DOHH2 (cell line): ENCODE results near the gene DHRS1.

ENCODE experiments used
- H3F3A ChIP-seq: fragments of 200-600 bp; sonication (generic), shearing (Covaris generic); 2 replicates; pipeline ENCODE4 v1.6.0; 2016; ENCODE audit warnings: antibody characterized with exemption, mild to moderate bottlenecking; ENCODE audit not compliant: control insufficient read depth, insufficient read depth
- H3K27ac ChIP-seq: fragments of 200-600 bp; sonication (generic); 2 replicates; pipeline ENCODE4 v1.5.1; 2014; ENCODE audit warnings: low read depth, mild to moderate bottlenecking, low read length, moderate library complexity
- H3K27me3 ChIP-seq: fragments of 200-600 bp; sonication (generic); 2 replicates; pipeline ENCODE4 v1.6.1; 2014; ENCODE audit warnings: mild to moderate bottlenecking, low read length, mixed read lengths; ENCODE audit not compliant: control insufficient read depth
- H3K36me3 ChIP-seq: fragments of 200-600 bp; sonication (generic); 2 replicates; pipeline ENCODE4 v1.6.1; 2014; ENCODE audit warnings: mild to moderate bottlenecking, low read length, moderate library complexity, mixed read lengths; ENCODE audit not compliant: control insufficient read depth
- H3K4me1 ChIP-seq: fragments of 200-600 bp; sonication (generic); 2 replicates; pipeline ENCODE4 v1.6.1; 2014; ENCODE audit warnings: mild to moderate bottlenecking, low read length, mixed read lengths; ENCODE audit not compliant: control insufficient read depth
- H3K4me2 ChIP-seq: fragments of 200-600 bp; sonication (generic); 2 replicates; pipeline ENCODE4 v1.6.0; 2014; ENCODE audit warnings: mild to moderate bottlenecking, low read length, moderate library complexity
- H3K4me3 ChIP-seq: fragments of 200-600 bp; sonication (generic); 2 replicates; pipeline ENCODE4 v1.5.1; 2014; ENCODE audit warnings: mild to moderate bottlenecking, low read length, mixed read lengths
- H3K79me2 ChIP-seq: fragments of 200-600 bp; sonication (generic); 2 replicates; pipeline ENCODE4 v1.6.1; 2014; ENCODE audit warnings: mild to moderate bottlenecking, low read length, mixed read lengths; ENCODE audit not compliant: control insufficient read depth
- H3K9me2 ChIP-seq: fragments of 200-600 bp; sonication (generic); replicated peaks from 2 replicates; pipeline ENCODE4 v1.6.1; 2014; ENCODE audit warnings: mild to moderate bottlenecking, low read length, mixed read lengths; ENCODE audit not compliant: control insufficient read depth
- H3K9me3 ChIP-seq: fragments of 200-600 bp; sonication (generic); 2 replicates; pipeline ENCODE4 v1.6.1; 2014; ENCODE audit warnings: antibody characterized with exemption, low read length, mixed read lengths; ENCODE audit not compliant: control insufficient read depth, insufficient read depth
- H4K20me1 ChIP-seq: fragments of 200-600 bp; sonication (generic); 2 replicates; pipeline ENCODE4 v1.6.0; 2014; ENCODE audit warnings: low read depth, mild to moderate bottlenecking, antibody characterized with exemption, low read length, moderate library complexity; ENCODE audit not compliant: control insufficient read depth, insufficient read depth
- CTCF ChIP-seq: fragments of 200-600 bp; sonication (generic); IDR thresholded peaks from one replicate; pipeline ENCODE4 v1.5.1; 2014; ENCODE audit warnings: antibody characterized with exemption, mild to moderate bottlenecking, low read depth, low read length; ENCODE audit not compliant: poor library complexity, severe bottlenecking
- EZH2phosphoT487 ChIP-seq: fragments of 200-600 bp; sonication (generic); IDR thresholded peaks from 2 replicates; pipeline ENCODE4 v1.6.1; 2017; ENCODE audit warnings: borderline replicate concordance, mild to moderate bottlenecking, antibody characterized with exemption, low read length, moderate library complexity, mixed read lengths

The DHRS1 gene

GRCh38 chr14:24271134-24271833, 28.3 kb downstream of the DHRS1 start, which contains the start of gene RABGGTA:
Gene RABGGTA (minus strand): TSS chr14:24271597. CDS start chr14:24271115, 482 bp downstream.
- Histone ChIP-seq H3K4me3 (peak within 1 kb of the TSS; percentile 85), H3K4me1 (peaks cover 40% of the 10 kb centered on the region), H3K9me2 (no peaks in the 10 kb centered on the region), H4K20me1 (no peaks in the 10 kb centered on the region), H3K36me3 (no peaks in the 10 kb centered on the region), H3K27me3 (no peaks in the 10 kb centered on the region), H3K4me2 (peak within 1 kb of the TSS; percentile 86), H3K79me2 (peaks cover 4% of the 10 kb centered on the region), H3K27ac (peak within 1 kb of the TSS; percentile 63), H3F3A (peaks cover 2% of the 10 kb centered on the region; the same call in 1 of the 2 replicates), H3K9me3 (no peaks in the 10 kb centered on the region)
- peak; percentile 82 for TF ChIP-seq CTCF
- TF ChIP-seq EZH2phosphoT487: no peak

- H3K9me2 ChIP-seq: no peaks in the 10 kb centered on the region
- H3F3A ChIP-seq: peaks cover 2% of the 10 kb centered on the region; the same call in 1 of the 2 replicates
- H3K4me3 ChIP-seq: peak overlapping the region; percentile 85
- peak overlapping the region; percentile 63 for H3K27ac ChIP-seq
- no peaks in the 10 kb centered on the region for H3K36me3 ChIP-seq
- no peaks in the 10 kb centered on the region for H4K20me1 ChIP-seq
- H3K79me2 ChIP-seq: peaks cover 4% of the 10 kb centered on the region
- H3K4me2 ChIP-seq: peak overlapping the region; percentile 86
- no peaks in the 10 kb centered on the region for H3K27me3 ChIP-seq
- no peaks in the 10 kb centered on the region for H3K9me3 ChIP-seq
- peaks cover 39% of the 10 kb centered on the region for H3K4me1 ChIP-seq
- no peak for TF ChIP-seq CTCF
Measured at GRCh38 chr14:24270537-24271133, 28.9 kb downstream of the DHRS1 start.

- no peak overlapping the region for H3K27ac ChIP-seq
- no peaks in the 10 kb centered on the region for H3K9me2 ChIP-seq
- H3K79me2 ChIP-seq: peaks cover 4% of the 10 kb centered on the region
- no peak for TF ChIP-seq CTCF
- no peak for TF ChIP-seq EZH2phosphoT487
- H3K9me3 ChIP-seq: no peaks in the 10 kb centered on the region
- peak overlapping the region; percentile 86 for H3K4me2 ChIP-seq
- no peaks in the 10 kb centered on the region for H3K36me3 ChIP-seq
- no peaks in the 10 kb centered on the region for H3K27me3 ChIP-seq
- peak overlapping the region; percentile 85 for H3K4me3 ChIP-seq
- peaks cover 36% of the 10 kb centered on the region for H3K4me1 ChIP-seq
- peaks cover 2% of the 10 kb centered on the region; the same call in 1 of the 2 replicates for H3F3A ChIP-seq
- no peaks in the 10 kb centered on the region for H4K20me1 ChIP-seq
Measured at GRCh38 chr14:24269910-24270536, 29.6 kb downstream of the DHRS1 start.
